Rectal smooth muscle tissue (tissue), 1 donor: ENCODE data around the gene ZNF70.

ENCODE experiments used
- H3K27ac ChIP-seq: one replicate; pipeline ENCODE4 v1.7.0; 2013; ENCODE audit warnings: low read depth, low read length, inconsistent platforms
- H3K27me3 ChIP-seq: one replicate; pipeline ENCODE4 v1.7.0; 2013; ENCODE audit warnings: low read length; ENCODE audit not compliant: control insufficient read depth, insufficient read depth
- H3K36me3 ChIP-seq: one replicate; pipeline ENCODE4 v1.7.0; 2013; ENCODE audit warnings: low read length; ENCODE audit not compliant: control insufficient read depth, insufficient read depth
- H3K4me1 ChIP-seq: one replicate; pipeline ENCODE4 v1.7.0; 2013; ENCODE audit warnings: low read length; ENCODE audit not compliant: control insufficient read depth, insufficient read depth
- H3K4me3 ChIP-seq: one replicate; pipeline ENCODE4 v1.7.0; 2013; ENCODE audit warnings: low read length
- H3K9ac ChIP-seq: one replicate; pipeline ENCODE4 v1.7.0; 2013; ENCODE audit warnings: low read length

Gene ZNF70

GRCh38 chr22:23750714-23751440, at the start of gene ZNF70:
Gene ZNF70 (minus strand): TSS chr22:23751112. CDS start chr22:23745140, 5,972 bp downstream.
- Histone ChIP-seq H3K9ac (peak within 1 kb of the TSS; percentile 10), H3K4me1 (no peaks in the 10 kb centered on the region), H3K36me3 (no peaks in the 10 kb centered on the region), H3K27me3 (no peaks in the 10 kb centered on the region), H3K27ac (peak within 1 kb of the TSS; percentile 78), H3K4me3 (peak within 1 kb of the TSS; percentile 82)

- H3K27me3 ChIP-seq, result no peaks in the 10 kb centered on the region
- no peak overlapping the region for H3K4me3 ChIP-seq
- no peak overlapping the region for H3K9ac ChIP-seq
- no peak overlapping the region for H3K27ac ChIP-seq
- H3K36me3 ChIP-seq, result peaks cover 30% of the 10 kb centered on the region
- peaks cover 3% of the 10 kb centered on the region for H3K4me1 ChIP-seq
These were observed 45.5 kb upstream of the ZNF70 start for GRCh38 chr22:23796461-23796860.

- Histone ChIP-seq H3K36me3 (peaks cover 18% of the 10 kb centered on the region), H3K27ac (no peak overlapping the region), H3K4me3 (no peak overlapping the region), H3K4me1 (peaks cover 10% of the 10 kb centered on the region), H3K9ac (no peak overlapping the region), H3K27me3 (no peaks in the 10 kb centered on the region)
These were observed 42.4 kb upstream of the ZNF70 start for GRCh38 chr22:23793326-23793725.

GRCh38 chr22:23791738-23792645, 41.1 kb upstream of the ZNF70 start:
- Histone ChIP-seq H3K27me3 (no peaks in the 10 kb centered on the region), H3K9ac (no peak overlapping the region), H3K4me3 (no peak overlapping the region), H3K27ac (peak overlapping the region; percentile 11), H3K36me3 (peaks cover 18% of the 10 kb centered on the region), H3K4me1 (peaks cover 16% of the 10 kb centered on the region)

- no peaks in the 10 kb centered on the region for H3K27me3 ChIP-seq
- no peak overlapping the region for H3K4me3 ChIP-seq
- no peak overlapping the region for H3K9ac ChIP-seq
- H3K4me1 ChIP-seq, result peaks cover 21% of the 10 kb centered on the region
- H3K36me3 ChIP-seq, result peaks cover 18% of the 10 kb centered on the region
- H3K27ac ChIP-seq, result peak overlapping the region; percentile 11
These were observed 40.2 kb upstream of the ZNF70 start for GRCh38 chr22:23790819-23791737.

- Histone ChIP-seq H3K4me1 (peaks cover 26% of the 10 kb centered on the region), H3K9ac (no peak overlapping the region), H3K27ac (no peak overlapping the region)
These were observed 38.7 kb upstream of the ZNF70 start for GRCh38 chr22:23789638-23790037.

GRCh38 chr22:23789121-23789520, 38.2 kb upstream of the ZNF70 start:
- H3K27ac ChIP-seq, result no peak overlapping the region
- no peak overlapping the region for H3K4me3 ChIP-seq

More at GRCh38 chr22:23789638-23790037, 38.7 kb upstream of the ZNF70 start:
- Histone ChIP-seq H3K36me3 (peaks cover 18% of the 10 kb centered on the region), H3K4me3 (no peak overlapping the region), H3K27me3 (no peaks in the 10 kb centered on the region)

GRCh38 chr22:23787910-23788309, 37.0 kb upstream of the ZNF70 start:
- Histone ChIP-seq H3K4me3 (peak overlapping the region; percentile 69), H3K27ac (peak overlapping the region; percentile 41), H3K9ac (no peak overlapping the region), H3K27me3 (no peaks in the 10 kb centered on the region), H3K4me1 (peaks cover 26% of the 10 kb centered on the region), H3K36me3 (peaks cover 8% of the 10 kb centered on the region)

More at GRCh38 chr22:23789121-23789520, 38.2 kb upstream of the ZNF70 start:
- Histone ChIP-seq H3K27me3 (no peaks in the 10 kb centered on the region), H3K4me1 (peaks cover 26% of the 10 kb centered on the region), H3K9ac (no peak overlapping the region), H3K36me3 (peaks cover 16% of the 10 kb centered on the region)

- H3K27ac ChIP-seq, result peak overlapping the region; percentile 41
- peak overlapping the region; percentile 69 for H3K4me3 ChIP-seq
- peaks cover 26% of the 10 kb centered on the region for H3K4me1 ChIP-seq
- H3K36me3 ChIP-seq, result peaks cover 5% of the 10 kb centered on the region
- H3K27me3 ChIP-seq, result no peaks in the 10 kb centered on the region
- no peak overlapping the region for H3K9ac ChIP-seq
These were observed 36.6 kb upstream of the ZNF70 start for GRCh38 chr22:23787600-23787896.

- Histone ChIP-seq H3K4me1 (peaks cover 26% of the 10 kb centered on the region), H3K9ac (peak within 1 kb of the TSS; percentile 63), H3K36me3 (no peaks in the 10 kb centered on the region), H3K27ac (peak within 1 kb of the TSS; percentile 97), H3K27me3 (no peaks in the 10 kb centered on the region), H3K4me3 (peak within 1 kb of the TSS; percentile 69)
These were observed 36.1 kb upstream of the ZNF70 start, which contains the start of gene SMARCB1 for GRCh38 chr22:23786752-23787599. Gene SMARCB1 (plus strand): TSS chr22:23786966. CDS start chr22:23787170, 204 bp downstream.

GRCh38 chr22:23786261-23786710, 35.4 kb upstream of the ZNF70 start:
- Histone ChIP-seq H3K36me3 (no peaks in the 10 kb centered on the region), H3K4me3 (peak overlapping the region; percentile 61), H3K27me3 (no peaks in the 10 kb centered on the region), H3K9ac (peak overlapping the region; percentile 34), H3K27ac (peak overlapping the region; percentile 97), H3K4me1 (peaks cover 21% of the 10 kb centered on the region)
